Progenitor cell of endocrine pancreas (in vitro differentiated cells): ENCODE data around the gene MEI1. TPM values are rescaled to one million over a fixed set of nuclear protein-coding genes. Genes with fewer than 3 reads are reported as not detected.

Experiments used
- DNase-seq: peaks from one replicate; pipeline ENCODE4 v3.0.0; 2021; ENCODE audit warnings: low spot score; ENCODE audit not compliant: unreplicated experiment
- H3K27ac Mint-ChIP-seq: 2 replicates; pipeline ENCODE4 v1.8.0; 2021; ENCODE audit warnings: mild to moderate bottlenecking, moderate library complexity, mixed read lengths
- H3K27me3 Mint-ChIP-seq: 2 replicates; pipeline ENCODE4 v1.8.0; 2021; ENCODE audit warnings: mixed read lengths
- H3K36me3 Mint-ChIP-seq: 2 replicates; pipeline ENCODE4 v1.8.0; 2022; ENCODE audit warnings: mixed read lengths; ENCODE audit not compliant: insufficient read depth
- H3K4me1 Mint-ChIP-seq: 2 replicates; pipeline ENCODE4 v1.8.0; 2021; ENCODE audit warnings: low read depth, mixed read lengths
- H3K4me3 Mint-ChIP-seq: 2 replicates; pipeline ENCODE4 v1.8.0; 2021; ENCODE audit warnings: low read depth, mild to moderate bottlenecking, moderate library complexity, mixed read lengths
- H3K9me3 Mint-ChIP-seq: 2 replicates; pipeline ENCODE4 v1.8.0; 2021; ENCODE audit warnings: low read depth, mixed read lengths
- total RNA-seq: library from RNA; stranded (reverse); gene quantifications from 2 replicates; pipeline ENCODE4 v1.2.1, GENCODE V29; 2021
- TF ChIP-seq, protein P1 (sequence below): fragments of 200-600 bp; sonication (generic); IDR thresholded peaks from one replicate; pipeline ENCODE4 v1.5.0; 2021; ENCODE audit warnings: antibody characterized with exemption, mild to moderate bottlenecking; ENCODE audit not compliant: unreplicated experiment

MEI1 gene
- total RNA-seq, 1 donor from 2014 or later, result 1.0 TPM

DNA sequence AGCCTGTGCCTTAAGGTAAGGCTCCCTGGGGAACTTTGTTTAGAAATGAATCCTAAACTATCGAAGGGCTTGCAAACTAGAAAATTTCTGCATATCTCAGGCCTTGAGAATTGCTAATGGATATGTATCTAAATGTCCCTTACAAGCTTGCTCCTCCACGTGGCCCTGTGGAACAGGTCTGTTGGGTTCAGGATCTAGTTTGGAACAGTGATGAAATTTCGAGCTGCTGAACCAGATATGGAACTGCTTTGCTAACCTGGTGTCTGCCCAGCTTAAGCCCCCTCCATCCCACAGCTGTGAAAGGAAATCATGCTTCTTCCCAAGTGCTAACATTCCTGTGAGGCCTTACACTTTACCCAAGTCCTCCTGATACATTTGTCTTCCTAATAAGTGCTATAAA is 145.2 kb downstream of the MEI1 start:
- TF ChIP-seq, protein P1, sequence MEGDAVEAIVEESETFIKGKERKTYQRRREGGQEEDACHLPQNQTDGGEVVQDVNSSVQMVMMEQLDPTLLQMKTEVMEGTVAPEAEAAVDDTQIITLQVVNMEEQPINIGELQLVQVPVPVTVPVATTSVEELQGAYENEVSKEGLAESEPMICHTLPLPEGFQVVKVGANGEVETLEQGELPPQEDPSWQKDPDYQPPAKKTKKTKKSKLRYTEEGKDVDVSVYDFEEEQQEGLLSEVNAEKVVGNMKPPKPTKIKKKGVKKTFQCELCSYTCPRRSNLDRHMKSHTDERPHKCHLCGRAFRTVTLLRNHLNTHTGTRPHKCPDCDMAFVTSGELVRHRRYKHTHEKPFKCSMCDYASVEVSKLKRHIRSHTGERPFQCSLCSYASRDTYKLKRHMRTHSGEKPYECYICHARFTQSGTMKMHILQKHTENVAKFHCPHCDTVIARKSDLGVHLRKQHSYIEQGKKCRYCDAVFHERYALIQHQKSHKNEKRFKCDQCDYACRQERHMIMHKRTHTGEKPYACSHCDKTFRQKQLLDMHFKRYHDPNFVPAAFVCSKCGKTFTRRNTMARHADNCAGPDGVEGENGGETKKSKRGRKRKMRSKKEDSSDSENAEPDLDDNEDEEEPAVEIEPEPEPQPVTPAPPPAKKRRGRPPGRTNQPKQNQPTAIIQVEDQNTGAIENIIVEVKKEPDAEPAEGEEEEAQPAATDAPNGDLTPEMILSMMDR, result no peak

DNA sequence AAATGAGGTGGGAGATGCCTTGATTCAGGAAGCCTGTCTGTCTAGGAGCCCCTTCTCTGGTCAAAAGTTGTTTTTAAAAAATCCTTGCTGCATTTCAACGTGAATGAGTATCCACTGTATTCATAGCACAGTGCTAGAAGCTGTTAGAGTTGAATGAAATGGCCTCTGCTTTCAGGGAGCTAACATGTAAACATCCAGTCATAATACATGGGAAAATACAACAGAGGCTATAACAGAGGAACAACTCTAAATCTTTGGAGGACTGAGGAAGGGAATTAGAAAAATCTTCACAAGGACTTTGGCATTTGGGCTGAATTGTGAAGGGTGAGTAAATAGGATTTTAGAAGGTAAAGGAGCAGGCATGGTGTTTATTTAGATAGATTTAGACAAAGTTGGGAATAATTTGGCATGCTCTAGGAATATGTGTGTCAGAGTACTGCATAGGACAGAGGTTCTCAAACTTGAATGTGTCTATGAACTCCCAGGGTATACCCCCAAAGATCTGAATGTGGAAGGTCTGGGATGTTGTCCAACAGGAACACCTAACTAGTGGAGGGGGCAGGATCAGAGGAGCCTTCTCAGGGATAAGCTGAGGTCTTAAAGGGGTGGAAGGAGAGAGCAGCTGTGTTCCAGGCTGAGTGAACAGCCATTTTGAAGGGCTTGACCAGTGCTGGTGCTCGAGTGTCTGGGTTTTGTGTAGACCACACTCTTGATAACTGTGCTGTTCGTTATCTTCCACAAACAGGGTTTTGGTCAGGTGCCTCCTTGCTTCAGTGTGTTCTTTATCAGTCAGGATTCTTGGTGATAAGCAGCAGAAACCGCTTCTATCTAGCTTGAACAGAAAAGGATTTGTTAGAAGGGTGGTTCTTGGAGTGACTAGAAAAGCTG is 146.3 kb downstream of the MEI1 start:
- Mint-ChIP-seq H3K27ac (peak overlapping the region; percentile 79), H3K27me3 (no peaks in the 10 kb centered on the region), H3K36me3 (peaks cover 4% of the 10 kb centered on the region), H3K4me1 (peaks cover 51% of the 10 kb centered on the region), H3K4me3 (peak overlapping the region; percentile 17), H3K9me3 (no peaks in the 10 kb centered on the region)
- DNase-seq, result no peak
- TF ChIP-seq, protein P1, result no peak

More for the DNA sequence above, 145.2 kb downstream of the MEI1 start:
- Mint-ChIP-seq H3K9me3 (no peaks in the 10 kb centered on the region), H3K27me3 (no peaks in the 10 kb centered on the region), H3K4me1 (peaks cover 56% of the 10 kb centered on the region), H3K4me3 (no peak overlapping the region), H3K36me3 (peaks cover 8% of the 10 kb centered on the region), H3K27ac (peak overlapping the region; percentile 87)
- DNase-seq, result no peak

DNA sequence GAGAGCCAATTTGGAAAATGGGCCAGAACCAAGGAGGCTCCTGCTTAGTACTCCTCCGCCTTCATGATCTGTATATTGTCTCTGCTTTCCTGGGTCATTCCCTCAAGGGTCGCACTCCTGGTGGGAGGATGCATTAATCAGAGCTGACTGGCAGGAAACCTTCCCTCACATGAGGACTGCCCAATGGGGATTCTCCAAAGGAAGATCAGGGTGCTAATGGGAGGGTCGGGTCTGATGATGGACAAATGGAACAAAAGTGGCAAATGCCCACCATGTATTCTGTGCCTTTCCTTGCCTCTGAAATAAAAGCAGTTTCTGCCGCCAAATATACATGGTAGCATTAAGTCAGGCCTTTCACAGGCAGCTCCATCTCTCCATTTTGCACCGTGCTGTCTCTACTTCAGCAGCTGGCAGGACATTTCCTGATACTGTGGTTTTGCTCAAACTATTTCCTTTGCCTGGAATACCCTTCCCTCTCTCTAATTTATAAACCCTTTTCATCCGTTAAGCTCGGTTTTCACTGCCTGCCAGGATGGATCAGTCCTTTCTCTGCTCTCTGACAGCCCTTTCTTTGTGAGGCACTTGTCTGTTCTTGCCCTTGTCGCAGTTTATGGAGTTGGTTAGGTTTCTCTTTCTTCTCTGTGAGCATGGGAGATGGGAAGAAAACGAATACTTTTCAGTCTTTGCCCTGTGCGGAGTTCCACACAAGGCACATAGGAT is 147.1 kb downstream of the MEI1 start:
- peak overlapping the region; percentile 79 for H3K27ac Mint-ChIP-seq
- H3K4me3 Mint-ChIP-seq, result peak overlapping the region; percentile 17
- H3K27me3 Mint-ChIP-seq, result no peaks in the 10 kb centered on the region
- no peaks in the 10 kb centered on the region for H3K9me3 Mint-ChIP-seq
- peaks cover 4% of the 10 kb centered on the region for H3K36me3 Mint-ChIP-seq
- TF ChIP-seq, protein P1, result no peak
- no peak for DNase-seq
- H3K4me1 Mint-ChIP-seq, result peaks cover 43% of the 10 kb centered on the region

DNA sequence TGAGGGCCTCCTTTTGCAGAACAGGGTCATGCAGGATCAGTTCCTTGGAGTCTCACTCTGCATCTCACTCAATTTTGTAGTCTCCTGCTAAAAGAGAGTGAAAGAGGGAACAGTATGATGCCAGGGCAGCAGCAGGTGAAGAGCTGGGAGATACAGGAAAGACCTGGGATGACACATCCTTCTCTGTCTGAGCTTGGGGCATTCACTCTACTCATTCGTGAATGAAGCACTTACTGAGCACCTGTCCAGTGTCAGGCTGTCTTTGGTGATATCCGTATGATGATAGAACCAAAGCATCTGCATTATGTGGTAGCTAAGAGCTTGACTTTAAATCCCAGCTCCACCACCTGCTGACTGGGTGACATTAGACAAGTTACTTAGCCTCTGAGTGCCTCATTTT is 148.0 kb downstream of the MEI1 start:
- no peak overlapping the region for H3K4me3 Mint-ChIP-seq

DNA sequence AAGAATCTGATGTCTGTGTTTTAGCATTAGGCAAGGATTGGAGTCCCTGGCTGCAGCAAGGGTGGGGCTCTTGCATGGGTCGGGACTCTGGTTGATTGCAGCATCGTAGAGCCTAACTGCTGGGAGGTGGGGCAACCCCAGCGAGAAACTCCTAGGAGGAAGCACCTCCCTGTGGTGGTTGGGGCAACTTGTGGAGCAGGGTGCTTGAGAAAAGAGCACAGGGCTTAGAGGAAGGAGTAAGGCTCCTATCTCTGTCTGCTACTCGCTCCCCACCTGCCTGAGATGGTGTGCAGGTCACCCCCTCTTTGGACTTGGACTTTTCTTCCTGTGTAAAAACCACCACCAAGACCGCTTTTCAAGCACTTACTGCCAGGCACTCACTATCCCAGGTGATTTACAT is 149.2 kb downstream of the MEI1 start:
- no peaks in the 10 kb centered on the region for H3K9me3 Mint-ChIP-seq
- DNase-seq, result no peak
- H3K4me3 Mint-ChIP-seq, result no peak overlapping the region
- no peak overlapping the region for H3K27ac Mint-ChIP-seq
- TF ChIP-seq, protein P1, result no peak
- peaks cover 2% of the 10 kb centered on the region for H3K36me3 Mint-ChIP-seq
- H3K4me1 Mint-ChIP-seq, result peaks cover 36% of the 10 kb centered on the region
- no peaks in the 10 kb centered on the region for H3K27me3 Mint-ChIP-seq

More for the DNA sequence above, 148.0 kb downstream of the MEI1 start:
- Mint-ChIP-seq H3K9me3 (no peaks in the 10 kb centered on the region), H3K27me3 (no peaks in the 10 kb centered on the region), H3K36me3 (peaks cover 3% of the 10 kb centered on the region), H3K27ac (no peak overlapping the region), H3K4me1 (peaks cover 38% of the 10 kb centered on the region)
- TF ChIP-seq, protein P1, result no peak
- no peak for DNase-seq
